Vagina (tissue), 2 donors: Measurements from ENCODE around the gene NGEF. TPM values are rescaled to one million over a fixed set of nuclear protein-coding genes. Genes with fewer than 3 reads are reported as not detected.

ENCODE experiments used
- DNase-seq, 2 donors: peaks; one replicate each; pipeline ENCODE4 v3.0.0-alpha.2; 2017; ENCODE audit errors: extremely low spot score in 2 of 2
- H3K27ac ChIP-seq: fragments of 200-600 bp; sonication (generic); one replicate; pipeline ENCODE4 v1.5.1; 2019
- H3K27me3 ChIP-seq: fragments of 200-600 bp; sonication (generic); one replicate; pipeline ENCODE4 v1.5.1; 2019
- H3K36me3 ChIP-seq, 2 donors: fragments of 200-600 bp; sonication (generic); one replicate each; pipeline ENCODE4 v1.5.1; 2017 to 2019
- H3K4me1 ChIP-seq: fragments of 200-600 bp; sonication (generic); one replicate; pipeline ENCODE4 v1.5.1; 2019
- H3K4me3 ChIP-seq, 2 donors: fragments of 200-600 bp; sonication (generic); 1 replicate in 1 of 2; 2 replicates in 1 of 2; pipeline ENCODE4 v1.5.1; 2016 to 2019
- H3K9me3 ChIP-seq: fragments of 200-600 bp; sonication (generic); one replicate; pipeline ENCODE4 v1.5.1; 2019
- CTCF ChIP-seq, 3 experiments: fragments of 450-650 bp in 2 of 3; fragments of 200-600 bp in 1 of 3; sonication (generic) in 1 of 3; IDR thresholded peaks; one replicate each; pipeline ENCODE4 v1.5.1; 2017 to 2019; ENCODE audit warnings: antibody characterized with exemption in 3 of 3, mild to moderate bottlenecking in 2 of 3, moderate library complexity in 2 of 3
- POLR2A ChIP-seq, 2 donors: fragments of 450-650 bp; IDR thresholded peaks; one replicate each; pipeline ENCODE4 v1.6.1; 2017; ENCODE audit warnings: antibody characterized with exemption in 2 of 2, mild to moderate bottlenecking in 2 of 2, moderate library complexity in 2 of 2
- POLR2AphosphoS5 ChIP-seq, 2 donors: sonication (generic); formaldehyde crosslinking; IDR thresholded peaks; one replicate each; pipeline ENCODE4 v1.9.0; 2017; ENCODE audit warnings: antibody characterized with exemption in 2 of 2, mild to moderate bottlenecking in 2 of 2, low read depth in 1 of 2; ENCODE audit not compliant: insufficient read depth in 1 of 2
- intact Hi-C: fragments of 100-400 bp; cut with DNase I; formaldehyde crosslinking; loops from one replicate; pipeline ENCODE4 v1.15.1; 2023
- total RNA-seq: library from RNA; depleted of rRNA; stranded (reverse); fragments of >200 nt; gene quantifications from one replicate; pipeline ENCODE4 v1.2.3, GENCODE V29; 2016

The NGEF gene
- total RNA-seq, 1 donor from 2014 or later: 4.9 TPM

GRCh38 chr2:233042549-233042948 is 29.5 kb upstream of the NGEF start:
- no peak for DNase-seq
- H3K27me3 ChIP-seq: no peaks in the 10 kb centered on the region
- no peak for TF ChIP-seq CTCF (IDR thresholded peaks at IDR 0.05)
- TF ChIP-seq POLR2AphosphoS5 (IDR thresholded peaks at IDR 0.05; ENCODE audit: insufficient read depth in 1 of 2, low read depth in 1 of 2): no peak
- TF ChIP-seq POLR2A (IDR thresholded peaks at IDR 0.05): no peak
- H3K9me3 ChIP-seq: no peaks in the 10 kb centered on the region
- no peaks in the 10 kb centered on the region for H3K4me1 ChIP-seq
- no peak overlapping the region for H3K4me3 ChIP-seq
- intact Hi-C loops: no loop called here
- no peaks in the 10 kb centered on the region for H3K36me3 ChIP-seq
- no peak overlapping the region for H3K27ac ChIP-seq

- H3K27ac ChIP-seq: no peak overlapping the region
- no peaks in the 10 kb centered on the region for H3K27me3 ChIP-seq
- H3K9me3 ChIP-seq: no peaks in the 10 kb centered on the region
- DNase-seq: no peak
- H3K4me3 ChIP-seq: no peak overlapping the region
- TF ChIP-seq POLR2A (IDR thresholded peaks at IDR 0.05) (no peak), CTCF (IDR thresholded peaks at IDR 0.05) (no peak), POLR2AphosphoS5 (IDR thresholded peaks at IDR 0.05; ENCODE audit: insufficient read depth in 1 of 2, low read depth in 1 of 2) (no peak)
- intact Hi-C loops: no loop called here
- H3K4me1 ChIP-seq: no peaks in the 10 kb centered on the region
- no peaks in the 10 kb centered on the region for H3K36me3 ChIP-seq
These were observed 28.8 kb upstream of the NGEF start for GRCh38 chr2:233041722-233042323.

- H3K4me3 ChIP-seq: no peak overlapping the region
- no peaks in the 10 kb centered on the region for H3K27me3 ChIP-seq
- no peaks in the 10 kb centered on the region for H3K9me3 ChIP-seq
- no peaks in the 10 kb centered on the region for H3K4me1 ChIP-seq
- TF ChIP-seq POLR2A (IDR thresholded peaks at IDR 0.05) (no peak), POLR2AphosphoS5 (IDR thresholded peaks at IDR 0.05; ENCODE audit: insufficient read depth in 1 of 2, low read depth in 1 of 2) (no peak), CTCF (IDR thresholded peaks at IDR 0.05) (no peak)
- DNase-seq: no peak
- no peak overlapping the region for H3K27ac ChIP-seq
- intact Hi-C loops: no loop called here
- no peaks in the 10 kb centered on the region for H3K36me3 ChIP-seq
These were observed 27.5 kb upstream of the NGEF start for GRCh38 chr2:233040571-233040970.

GRCh38 chr2:233039846-233040530 is 26.9 kb upstream of the NGEF start:
- H3K27me3 ChIP-seq: no peaks in the 10 kb centered on the region
- H3K4me3 ChIP-seq: no peak overlapping the region
- no peaks in the 10 kb centered on the region for H3K4me1 ChIP-seq
- intact Hi-C loops: no loop called here
- no peaks in the 10 kb centered on the region for H3K36me3 ChIP-seq
- no peak for DNase-seq
- H3K27ac ChIP-seq: no peak overlapping the region
- H3K9me3 ChIP-seq: no peaks in the 10 kb centered on the region
- TF ChIP-seq CTCF (IDR thresholded peaks at IDR 0.05): no peak
- no peak for TF ChIP-seq POLR2AphosphoS5 (IDR thresholded peaks at IDR 0.05; ENCODE audit: insufficient read depth in 1 of 2, low read depth in 1 of 2)
- no peak for TF ChIP-seq POLR2A (IDR thresholded peaks at IDR 0.05)

- H3K27me3 ChIP-seq: no peaks in the 10 kb centered on the region
- intact Hi-C loops: no loop called here
- no peak for DNase-seq
These were observed 26.3 kb upstream of the NGEF start for GRCh38 chr2:233039212-233039845.

More at GRCh38 chr2:233039212-233039845, 26.3 kb upstream of the NGEF start:
- TF ChIP-seq POLR2A (IDR thresholded peaks at IDR 0.05) (no peak), CTCF (IDR thresholded peaks at IDR 0.05) (no peak), POLR2AphosphoS5 (IDR thresholded peaks at IDR 0.05; ENCODE audit: insufficient read depth in 1 of 2, low read depth in 1 of 2) (no peak)
- Histone ChIP-seq H3K4me1 (no peaks in the 10 kb centered on the region), H3K36me3 (no peaks in the 10 kb centered on the region), H3K4me3 (no peak overlapping the region), H3K9me3 (no peaks in the 10 kb centered on the region), H3K27ac (no peak overlapping the region)
